Endodermal cell (in vitro differentiated cells): ENCODE measurements around the gene CEBPB. TPM values are rescaled to one million over a fixed set of nuclear protein-coding genes. Genes with fewer than 3 reads are reported as not detected.

ENCODE experiments used
- DNase-seq: peaks from one replicate; pipeline ENCODE4 v3.0.0-alpha.2; 2017
- H3K27ac ChIP-seq: 2 replicates; pipeline ENCODE4 v1.5.1; 2013; ENCODE audit warnings: mild to moderate bottlenecking, low read depth, low read length, moderate library complexity
- H3K27me3 ChIP-seq: 2 replicates; pipeline ENCODE4 v1.6.1; 2013; ENCODE audit warnings: mild to moderate bottlenecking, low read length, moderate library complexity; ENCODE audit not compliant: insufficient read depth, control insufficient read depth, poor library complexity, severe bottlenecking
- H3K36me3 ChIP-seq: 2 replicates; pipeline ENCODE4 v1.7.0; 2013; ENCODE audit warnings: mild to moderate bottlenecking, low read length, moderate library complexity; ENCODE audit not compliant: control insufficient read depth, insufficient read depth
- H3K4me1 ChIP-seq: one replicate; pipeline ENCODE4 v1.7.0; 2013; ENCODE audit warnings: low read length; ENCODE audit not compliant: control insufficient read depth, insufficient read depth
- H3K4me3 ChIP-seq: 2 replicates; pipeline ENCODE4 v1.5.1; 2013; ENCODE audit warnings: mild to moderate bottlenecking, low read length, moderate library complexity
- H3K9ac ChIP-seq: 2 replicates; pipeline ENCODE4 v1.6.1; 2013; ENCODE audit warnings: mild to moderate bottlenecking, low read length, moderate library complexity; ENCODE audit not compliant: poor library complexity, severe bottlenecking; ENCODE audit errors: extremely low read depth
- H3K9me3 ChIP-seq: 2 replicates; pipeline ENCODE4 v1.6.1; 2013; ENCODE audit warnings: mild to moderate bottlenecking, low read length, moderate library complexity; ENCODE audit not compliant: control insufficient read depth
- H3K27ac Mint-ChIP-seq: 2 replicates; pipeline ENCODE4 v1.8.0; 2020; ENCODE audit warnings: mixed read lengths
- H3K27me3 Mint-ChIP-seq: 2 replicates; pipeline ENCODE4 v1.8.0; 2021; ENCODE audit warnings: mild to moderate bottlenecking, mixed read lengths; ENCODE audit not compliant: insufficient read depth
- H3K36me3 Mint-ChIP-seq: 2 replicates; pipeline ENCODE4 v1.8.0; 2020; ENCODE audit warnings: low read depth, mixed read lengths
- H3K4me1 Mint-ChIP-seq: 2 replicates; pipeline ENCODE4 v1.8.0; 2020; ENCODE audit warnings: mixed read lengths
- H3K4me3 Mint-ChIP-seq: 2 replicates; pipeline ENCODE4 v1.8.0; 2020; ENCODE audit warnings: mild to moderate bottlenecking, moderate library complexity, mixed read lengths
- H3K9me3 Mint-ChIP-seq: 2 replicates; pipeline ENCODE4 v1.8.0; 2020; ENCODE audit warnings: mild to moderate bottlenecking, mixed read lengths
- WGBS, 2 experiments: methylation state at CpG; one replicate each; pipeline versions ENCODE4 v1.1.5 to v1.1.7; 2013; ENCODE audit warnings: missing lambda C conversion rate in 2 of 2, mixed read lengths in 1 of 2; ENCODE audit not compliant: insufficient coverage in 1 of 2, insufficient read length in 1 of 2; 5-methylcytosine and 5-hydroxymethylcytosine counted together
- total RNA-seq, 2 donors: library from RNA; stranded (reverse); fragmentation: NEBNext Ultra II Directional in 1 of 2; extraction: Animal tissue kit (Norgen Biotek cat#: 25700) in 1 of 2; gene quantifications; 2 replicates in 1 of 2; 3 replicates in 1 of 2; pipeline ENCODE4 v1.2.1, GENCODE V29; 2021
- TF ChIP-seq, protein P1 (sequence below): fragments of 200-600 bp; sonication (generic); conservative IDR thresholded peaks from 2 replicates; pipeline ENCODE4 v1.5.0; 2021; ENCODE audit warnings: antibody characterized with exemption, mild to moderate bottlenecking

The CEBPB gene
- total RNA-seq, 2 donors from 2014 or later = 14.9 to 15.1 TPM

DNA sequence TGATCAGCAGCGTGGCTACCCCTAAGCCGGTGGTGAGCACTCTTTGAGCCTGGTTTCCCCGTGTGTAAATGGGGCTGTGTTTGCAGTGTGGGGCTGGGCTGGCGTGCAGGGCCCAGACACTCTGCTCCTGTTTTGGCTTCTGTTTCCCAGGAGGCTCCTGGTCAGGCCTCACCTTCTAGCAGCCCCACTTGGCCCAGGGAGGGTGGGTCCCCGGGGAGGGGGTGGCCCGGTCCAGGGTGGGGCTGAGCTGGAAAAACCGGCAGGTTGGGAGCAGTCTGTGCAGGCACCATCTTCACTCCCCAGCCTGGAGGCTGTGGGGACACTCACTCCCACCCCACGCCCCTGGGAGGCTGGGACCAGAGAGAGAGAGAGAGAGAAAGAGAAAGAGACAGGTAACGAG lies 25.3 kb downstream of the CEBPB start:
- Mint-ChIP-seq H3K27me3 (no peaks in the 10 kb centered on the region), H3K4me1 (peaks cover 23% of the 10 kb centered on the region), H3K9me3 (peaks cover 3% of the 10 kb centered on the region), H3K4me3 (no peak overlapping the region), H3K36me3 (no peaks in the 10 kb centered on the region), H3K27ac (no peak overlapping the region)
- H3K27ac ChIP-seq = no peak overlapping the region
- no peak overlapping the region for H3K4me3 ChIP-seq
- peak; percentile 44 for DNase-seq
- H3K4me1 ChIP-seq = peaks cover 12% of the 10 kb centered on the region
- H3K9me3 ChIP-seq = no peaks in the 10 kb centered on the region
- H3K9ac ChIP-seq = no peak overlapping the region
- 83 to 94% methylated on average over 5 to 9 of the region's 9 CpGs for WGBS, 2 experiments
- no peaks in the 10 kb centered on the region for H3K36me3 ChIP-seq
- H3K27me3 ChIP-seq = no peaks in the 10 kb centered on the region
- TF ChIP-seq, protein P1, sequence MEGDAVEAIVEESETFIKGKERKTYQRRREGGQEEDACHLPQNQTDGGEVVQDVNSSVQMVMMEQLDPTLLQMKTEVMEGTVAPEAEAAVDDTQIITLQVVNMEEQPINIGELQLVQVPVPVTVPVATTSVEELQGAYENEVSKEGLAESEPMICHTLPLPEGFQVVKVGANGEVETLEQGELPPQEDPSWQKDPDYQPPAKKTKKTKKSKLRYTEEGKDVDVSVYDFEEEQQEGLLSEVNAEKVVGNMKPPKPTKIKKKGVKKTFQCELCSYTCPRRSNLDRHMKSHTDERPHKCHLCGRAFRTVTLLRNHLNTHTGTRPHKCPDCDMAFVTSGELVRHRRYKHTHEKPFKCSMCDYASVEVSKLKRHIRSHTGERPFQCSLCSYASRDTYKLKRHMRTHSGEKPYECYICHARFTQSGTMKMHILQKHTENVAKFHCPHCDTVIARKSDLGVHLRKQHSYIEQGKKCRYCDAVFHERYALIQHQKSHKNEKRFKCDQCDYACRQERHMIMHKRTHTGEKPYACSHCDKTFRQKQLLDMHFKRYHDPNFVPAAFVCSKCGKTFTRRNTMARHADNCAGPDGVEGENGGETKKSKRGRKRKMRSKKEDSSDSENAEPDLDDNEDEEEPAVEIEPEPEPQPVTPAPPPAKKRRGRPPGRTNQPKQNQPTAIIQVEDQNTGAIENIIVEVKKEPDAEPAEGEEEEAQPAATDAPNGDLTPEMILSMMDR = no peak

GRCh38 chr20:50216543-50217206 lies 26.0 kb downstream of the CEBPB start:
- no peaks in the 10 kb centered on the region for H3K9me3 ChIP-seq
- H3K36me3 ChIP-seq = no peaks in the 10 kb centered on the region
- Mint-ChIP-seq H3K4me1 (peaks cover 23% of the 10 kb centered on the region), H3K4me3 (no peak overlapping the region), H3K36me3 (no peaks in the 10 kb centered on the region), H3K27me3 (no peaks in the 10 kb centered on the region), H3K9me3 (peaks cover 3% of the 10 kb centered on the region), H3K27ac (peak overlapping the region; percentile 78)
- no peaks in the 10 kb centered on the region for H3K27me3 ChIP-seq
- H3K9ac ChIP-seq = no peak overlapping the region
- whole genome bisulfite sequencing, 2 experiments = 56 to 58% methylated on average over 3 to 4 of the region's 4 CpGs
- no peak overlapping the region for H3K4me3 ChIP-seq
- DNase-seq = peak; percentile 59
- TF ChIP-seq, protein P1 = no peak
- H3K27ac ChIP-seq = no peak overlapping the region
- peaks cover 12% of the 10 kb centered on the region for H3K4me1 ChIP-seq

GRCh38 chr20:50217207-50217949 lies 26.7 kb downstream of the CEBPB start:
- Mint-ChIP-seq H3K27me3 (no peaks in the 10 kb centered on the region), H3K36me3 (no peaks in the 10 kb centered on the region), H3K4me3 (no peak overlapping the region), H3K4me1 (peaks cover 23% of the 10 kb centered on the region), H3K9me3 (peaks cover 3% of the 10 kb centered on the region), H3K27ac (peak overlapping the region; percentile 78)
- peak; percentile 46 for DNase-seq
- H3K9ac ChIP-seq = no peak overlapping the region
- no peaks in the 10 kb centered on the region for H3K9me3 ChIP-seq
- no peak overlapping the region for H3K27ac ChIP-seq
- 93 to 97% methylated on average over 6 to 14 of the region's 14 CpGs for WGBS, 2 experiments
- no peak overlapping the region for H3K4me3 ChIP-seq
- TF ChIP-seq, protein P1 = no peak
- H3K27me3 ChIP-seq = no peaks in the 10 kb centered on the region
- H3K36me3 ChIP-seq = no peaks in the 10 kb centered on the region
- peaks cover 12% of the 10 kb centered on the region for H3K4me1 ChIP-seq
